Naive thymus-derived CD8-positive, alpha-beta T cell (primary cell): Measurements from ENCODE around the gene ZCCHC4. TPM values are rescaled to one million over a fixed set of nuclear protein-coding genes. Genes with fewer than 3 reads are reported as not detected.

Source experiments
- ATAC-seq, 2 donors: fragments of 150-1000 bp; cut with Tn5 transposase in 1 of 2; sonication (Bioruptor Pico), chemical (Tn5 transposase) in 1 of 2; 1 replicate in 1 of 2; 2 replicates in 1 of 2; pipeline ENCODE4 v1.10.0; 2021; ENCODE audit warnings: mild to moderate bottlenecking in 2 of 2, moderate library complexity in 2 of 2
- POLR2A ChIA-PET: fragments of 350-600 bp; sonication (Branson Sonifier 250); formaldehyde crosslinking; loops from one replicate; lab custom pipeline; 2021; ENCODE audit warnings: antibody characterized with exemption; lab: Charles Lee
- DNase-seq, 10 donors: peaks; one replicate each; pipeline versions ENCODE4 v3.0.0 to v3.0.0-alpha.2; 2020 to 2022
- H3K27ac Mint-ChIP-seq, 10 donors: one replicate each; pipeline ENCODE4 v1.8.0; 2020 to 2022; ENCODE audit warnings: mild to moderate bottlenecking in 10 of 10, mixed read lengths in 10 of 10, moderate library complexity in 4 of 10, inconsistent platforms in 1 of 10
- H3K27me3 Mint-ChIP-seq, 5 donors: one replicate each; pipeline ENCODE4 v1.8.0; 2021 to 2022; ENCODE audit warnings: mixed read lengths in 5 of 5
- H3K36me3 Mint-ChIP-seq, 3 donors: one replicate each; pipeline ENCODE4 v1.8.0; 2020 to 2022; ENCODE audit warnings: mixed read lengths in 3 of 3, mild to moderate bottlenecking in 2 of 3, inconsistent platforms in 1 of 3
- H3K4me1 Mint-ChIP-seq, 4 donors: one replicate each; pipeline ENCODE4 v1.8.0; 2021 to 2022; ENCODE audit warnings: mixed read lengths in 4 of 4
- H3K4me3 Mint-ChIP-seq, 10 donors: one replicate each; pipeline ENCODE4 v1.8.0; 2020 to 2022; ENCODE audit warnings: mild to moderate bottlenecking in 10 of 10, mixed read lengths in 10 of 10, moderate library complexity in 6 of 10, inconsistent platforms in 1 of 10
- H3K9me3 Mint-ChIP-seq, 9 donors: one replicate each; pipeline ENCODE4 v1.8.0; 2020 to 2022; ENCODE audit warnings: mixed read lengths in 9 of 9, mild to moderate bottlenecking in 3 of 9, inconsistent platforms in 1 of 9, moderate library complexity in 1 of 9
- polyA plus RNA-seq, 3 donors: library from polyadenylated mRNA; unstranded; fragments of 300-500 nt; fragmentation: Illumina TruSeq; gene quantifications; one replicate each; pipeline ENCODE4 v1.2.3, GENCODE V29; 2021
- total RNA-seq, 8 experiments: library from RNA in 2 of 8; stranded (reverse) in 2 of 8; gene quantifications; one replicate each; pipeline ENCODE4 v1.2.3 and lab custom pipeline; 2021 to 2026

Gene ZCCHC4
- total and polyA plus RNA-seq, 5 experiments from 2014 or later = 5.9 to 14.6 (median 10.4) TPM

DNA sequence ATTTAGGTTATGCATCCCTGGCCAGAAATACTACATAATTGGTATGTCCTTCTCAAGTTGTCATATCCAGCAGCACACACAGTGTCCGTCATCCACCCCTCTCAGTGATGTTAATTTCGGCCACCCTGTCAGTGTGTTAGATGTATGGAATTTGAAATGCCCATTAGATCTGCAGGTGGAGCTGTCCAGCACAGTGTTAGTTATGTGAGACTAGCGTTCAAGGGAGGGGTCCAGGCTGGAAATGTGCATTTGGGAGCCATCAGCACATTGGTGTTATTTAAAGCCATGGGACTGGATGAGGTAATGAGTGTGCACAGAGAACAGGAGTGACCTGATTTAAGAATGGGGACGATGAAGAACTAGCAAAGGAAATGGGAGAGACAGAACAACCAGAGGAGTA, 86.9 kb downstream of the ZCCHC4 start:
- H3K27me3 Mint-ChIP-seq = no peaks in the 10 kb centered on the region
- peaks cover 0 to 8% (median 2%) of the 10 kb centered on the region in 9 donors for H3K9me3 Mint-ChIP-seq
- no peak overlapping the region for H3K4me3 Mint-ChIP-seq
- no peak for DNase-seq
- no peak for ATAC-seq
- H3K36me3 Mint-ChIP-seq = peaks cover 29 to 93% (median 59%) of the 10 kb centered on the region in 3 donors
- peaks cover 0 to 14% (median 3%) of the 10 kb centered on the region in 4 donors for H3K4me1 Mint-ChIP-seq
- peak overlapping the region in 1 of 10 donors; percentile 58 for H3K27ac Mint-ChIP-seq
- POLR2A ChIA-PET = no interaction called here

DNA sequence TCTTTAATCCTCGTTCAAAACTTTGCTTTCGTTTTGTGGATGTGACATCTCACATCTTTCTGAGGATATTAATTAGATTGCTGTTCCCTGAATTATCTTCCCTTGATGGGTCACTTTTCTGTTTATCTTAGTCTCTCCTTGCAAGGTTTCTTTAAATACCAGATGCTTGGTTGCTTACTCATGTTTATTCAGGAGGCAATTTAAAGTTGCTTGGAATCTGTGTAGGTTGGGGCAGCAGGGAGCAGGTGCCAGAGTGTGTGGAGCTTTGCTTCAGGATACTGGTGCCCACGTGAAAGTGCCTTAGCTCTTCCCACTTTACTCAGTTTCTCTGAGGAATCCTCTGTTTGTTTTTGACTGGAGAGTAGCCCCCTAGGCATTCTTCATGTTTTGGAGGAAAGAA, 88.5 kb downstream of the ZCCHC4 start:
- Mint-ChIP-seq H3K4me3 (no peak overlapping the region), H3K27me3 (no peaks in the 10 kb centered on the region), H3K9me3 (peaks cover 0 to 8% (median 2%) of the 10 kb centered on the region in 9 donors), H3K27ac (peak overlapping the region in 1 of 10 donors; percentile 58), H3K36me3 (peaks cover 26 to 92% (median 46%) of the 10 kb centered on the region in 3 donors), H3K4me1 (peaks cover 0 to 17% (median 3%) of the 10 kb centered on the region in 4 donors)
- DNase-seq = no peak
- POLR2A ChIA-PET = no interaction called here
- no peak for ATAC-seq

DNA sequence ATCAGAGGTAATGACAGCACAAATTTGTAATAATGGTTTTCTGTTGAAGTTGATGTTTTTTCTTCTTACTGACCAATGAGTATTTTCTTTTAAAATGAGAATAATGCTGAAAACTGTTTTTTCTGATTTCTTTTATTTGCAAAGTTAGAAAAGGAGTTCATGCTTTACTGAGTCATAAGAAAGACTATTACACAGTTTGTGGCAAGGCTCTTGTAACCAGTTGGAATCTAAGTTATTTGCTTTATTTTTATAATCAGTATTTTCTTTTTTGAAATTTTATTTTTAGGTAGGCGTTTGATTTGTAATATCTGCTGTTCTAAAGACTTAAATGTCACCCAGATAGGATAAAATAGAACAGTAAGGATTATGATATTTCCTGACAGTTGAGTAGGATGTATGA, 89.9 kb downstream of the ZCCHC4 start:
- H3K4me1 Mint-ChIP-seq = peaks cover 0 to 17% (median 3%) of the 10 kb centered on the region in 4 donors
- H3K9me3 Mint-ChIP-seq = peaks cover 0 to under 1% (median 0%) of the 10 kb centered on the region in 9 donors
- H3K27me3 Mint-ChIP-seq = no peaks in the 10 kb centered on the region
- H3K36me3 Mint-ChIP-seq = peaks cover 11 to 92% (median 36%) of the 10 kb centered on the region in 3 donors
- POLR2A ChIA-PET = no interaction called here
- DNase-seq (no peak), ATAC-seq (no peak)
- H3K27ac Mint-ChIP-seq = no peak overlapping the region
- no peak overlapping the region for H3K4me3 Mint-ChIP-seq

DNA sequence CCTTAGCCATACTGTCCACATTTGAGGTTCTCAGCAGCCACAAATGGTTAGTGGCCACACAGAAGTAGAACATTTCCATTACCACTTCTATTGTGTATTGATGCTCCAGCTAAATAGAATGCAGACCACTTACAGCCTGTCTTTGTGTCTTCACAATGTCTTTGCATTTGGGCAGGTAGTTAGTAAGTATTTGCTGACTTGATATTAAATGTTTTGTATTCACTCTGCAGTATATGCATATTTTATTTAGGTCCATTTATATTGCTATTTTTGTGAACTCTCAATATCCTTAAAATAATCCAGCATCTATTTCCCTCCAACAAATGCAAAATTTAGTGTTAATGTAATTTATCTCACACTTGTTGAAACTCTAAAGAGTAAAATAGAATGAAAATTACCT, 91.1 kb downstream of the ZCCHC4 start:
- no peak overlapping the region for H3K4me3 Mint-ChIP-seq
- peaks cover 0 to 11% (median 3%) of the 10 kb centered on the region in 4 donors for H3K4me1 Mint-ChIP-seq
- H3K27ac Mint-ChIP-seq = no peak overlapping the region
- POLR2A ChIA-PET = no interaction called here
- H3K9me3 Mint-ChIP-seq = no peaks in the 10 kb centered on the region
- no peak for ATAC-seq
- H3K36me3 Mint-ChIP-seq = peaks cover 10 to 90% (median 36%) of the 10 kb centered on the region in 3 donors
- no peaks in the 10 kb centered on the region for H3K27me3 Mint-ChIP-seq
- DNase-seq = no peak

DNA sequence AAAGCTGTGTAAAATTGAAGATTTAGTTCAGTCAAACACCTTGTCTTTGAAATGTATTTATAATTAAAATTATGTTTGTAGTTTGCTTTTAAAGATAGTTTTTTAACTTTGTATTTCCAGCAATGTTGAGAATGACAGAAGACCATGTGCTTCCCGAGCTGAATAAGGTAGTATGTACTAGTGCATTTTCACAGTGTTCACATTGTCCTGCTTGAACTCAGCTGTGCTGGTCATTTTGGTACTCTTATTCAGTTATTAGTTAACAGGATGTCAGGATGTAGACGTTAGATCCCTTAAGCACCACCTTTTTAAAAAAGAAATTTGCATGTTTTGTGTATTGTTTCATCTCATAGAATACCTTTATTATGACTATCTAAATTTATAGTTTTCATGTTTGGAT, 92.9 kb downstream of the ZCCHC4 start:
- H3K4me1 Mint-ChIP-seq = peaks cover 0 to 3% (median 0%) of the 10 kb centered on the region in 4 donors
- no peak overlapping the region for H3K4me3 Mint-ChIP-seq
- peaks cover 5 to 92% (median 39%) of the 10 kb centered on the region in 3 donors for H3K36me3 Mint-ChIP-seq
- H3K9me3 Mint-ChIP-seq = no peaks in the 10 kb centered on the region
- H3K27me3 Mint-ChIP-seq = no peaks in the 10 kb centered on the region
- ATAC-seq (no peak), DNase-seq (no peak)
- no peak overlapping the region for H3K27ac Mint-ChIP-seq
- POLR2A ChIA-PET = no interaction called here

DNA sequence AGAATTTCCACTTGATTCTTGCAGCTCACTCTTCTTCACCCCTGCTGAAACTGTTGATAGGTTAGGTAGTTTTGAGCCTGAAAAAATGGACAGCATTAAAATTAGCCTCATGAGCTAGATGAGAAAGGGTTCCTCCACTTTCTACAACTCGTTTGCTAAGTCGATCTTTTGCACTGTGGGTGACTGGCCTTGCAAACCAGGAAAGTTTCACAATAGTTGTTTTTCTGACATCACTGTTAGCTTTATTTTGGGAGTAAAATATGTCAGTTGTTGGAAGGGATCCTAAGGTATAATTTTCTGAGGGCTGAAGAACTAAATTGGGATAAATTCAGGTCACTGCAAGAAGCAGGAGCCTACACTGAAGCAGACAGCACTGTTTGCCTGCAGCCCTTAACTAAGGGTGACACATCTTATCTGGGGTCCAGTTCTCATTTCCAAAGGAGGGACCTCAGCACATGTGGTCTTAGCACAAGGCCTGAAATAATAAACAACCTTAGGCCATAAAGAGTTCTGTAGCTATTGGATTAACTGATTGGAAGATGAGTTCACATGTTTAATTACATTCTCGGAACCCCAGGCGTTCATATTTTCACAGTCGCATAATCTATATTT, 93.6 kb downstream of the ZCCHC4 start:
- H3K36me3 Mint-ChIP-seq = peaks cover 10 to 92% (median 44%) of the 10 kb centered on the region in 3 donors
- no peak overlapping the region for H3K4me3 Mint-ChIP-seq
- ATAC-seq = no peak
- H3K27ac Mint-ChIP-seq = peak overlapping the region in 2 of 10 donors; percentile 19 to 21
- peaks cover 0 to 3% (median 0%) of the 10 kb centered on the region in 4 donors for H3K4me1 Mint-ChIP-seq
- H3K9me3 Mint-ChIP-seq = no peaks in the 10 kb centered on the region
- POLR2A ChIA-PET = no interaction called here
- H3K27me3 Mint-ChIP-seq = no peaks in the 10 kb centered on the region
- DNase-seq = no peak

DNA sequence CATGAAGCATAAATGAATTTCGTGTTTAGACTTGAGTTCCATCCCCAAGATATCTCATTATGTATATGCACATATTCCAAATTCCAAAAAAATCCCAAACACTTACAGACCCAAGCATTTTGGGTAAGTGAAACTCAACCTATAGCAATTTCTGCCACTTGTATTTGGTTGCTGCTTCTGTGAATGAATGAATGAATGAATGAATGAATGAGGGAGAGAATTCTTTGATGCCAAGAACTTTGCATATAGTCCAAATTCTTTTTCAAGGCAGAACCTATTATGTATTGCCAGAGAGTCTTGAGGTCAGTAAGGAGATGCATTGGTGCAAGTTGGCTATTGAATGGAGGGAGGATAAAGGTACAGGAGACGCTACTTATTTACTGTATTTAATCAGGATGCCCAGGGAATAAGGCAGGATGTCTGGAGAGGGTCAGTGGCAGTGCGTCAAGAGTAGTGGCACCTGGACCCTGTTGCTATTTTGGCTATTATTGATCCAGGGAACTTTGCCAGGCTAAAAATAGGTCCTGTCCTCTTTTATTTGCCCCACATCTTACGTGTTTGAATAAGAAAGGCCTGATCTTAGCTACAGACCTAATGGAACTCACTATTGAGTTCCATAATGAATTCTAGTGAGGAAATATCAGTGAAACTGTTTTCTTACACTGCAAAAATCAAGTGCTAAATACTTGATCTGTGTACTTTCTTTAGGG, 98.4 kb downstream of the ZCCHC4 start:
- no peak for ATAC-seq
- no peak overlapping the region for H3K4me3 Mint-ChIP-seq
- no peaks in the 10 kb centered on the region for H3K4me1 Mint-ChIP-seq
- no peak for DNase-seq
- H3K36me3 Mint-ChIP-seq = peaks cover 7 to 95% (median 49%) of the 10 kb centered on the region in 3 donors
- H3K27me3 Mint-ChIP-seq = no peaks in the 10 kb centered on the region
- H3K9me3 Mint-ChIP-seq = no peaks in the 10 kb centered on the region
- H3K27ac Mint-ChIP-seq = no peak overlapping the region
- POLR2A ChIA-PET = no interaction called here

DNA sequence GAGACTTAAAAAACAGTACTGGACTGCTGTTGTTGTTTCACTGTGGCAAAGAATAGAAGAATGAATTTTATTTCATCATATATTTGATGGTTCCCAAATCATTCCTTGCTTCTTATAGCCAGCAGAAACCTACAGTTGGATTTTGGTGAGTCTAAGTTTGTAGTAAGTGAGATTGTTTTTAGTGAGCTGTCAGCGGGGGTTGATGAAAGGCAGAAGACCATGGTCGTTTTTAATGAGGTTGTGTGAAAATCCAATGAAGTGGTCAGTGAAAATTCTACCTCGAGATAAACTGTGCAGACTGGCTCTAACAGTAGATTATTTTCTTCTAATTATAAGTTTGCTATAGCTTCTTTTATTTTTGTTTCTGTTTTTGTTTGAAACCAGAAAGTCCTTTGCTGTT, 100.7 kb downstream of the ZCCHC4 start:
- H3K27me3 Mint-ChIP-seq = no peaks in the 10 kb centered on the region
- ATAC-seq = no peak
- DNase-seq = no peak
- no peak overlapping the region for H3K4me3 Mint-ChIP-seq
- no peaks in the 10 kb centered on the region for H3K4me1 Mint-ChIP-seq
- POLR2A ChIA-PET = interaction anchor here (0.6 kb wide), 1 partner anchor 95 kb away, joined by 3 read pairs; no protein-coding TSS in a partner anchor
- no peaks in the 10 kb centered on the region for H3K9me3 Mint-ChIP-seq
- peaks cover 7 to 94% (median 45%) of the 10 kb centered on the region in 3 donors for H3K36me3 Mint-ChIP-seq
- H3K27ac Mint-ChIP-seq = peak overlapping the region in 1 of 10 donors; percentile 50

DNA sequence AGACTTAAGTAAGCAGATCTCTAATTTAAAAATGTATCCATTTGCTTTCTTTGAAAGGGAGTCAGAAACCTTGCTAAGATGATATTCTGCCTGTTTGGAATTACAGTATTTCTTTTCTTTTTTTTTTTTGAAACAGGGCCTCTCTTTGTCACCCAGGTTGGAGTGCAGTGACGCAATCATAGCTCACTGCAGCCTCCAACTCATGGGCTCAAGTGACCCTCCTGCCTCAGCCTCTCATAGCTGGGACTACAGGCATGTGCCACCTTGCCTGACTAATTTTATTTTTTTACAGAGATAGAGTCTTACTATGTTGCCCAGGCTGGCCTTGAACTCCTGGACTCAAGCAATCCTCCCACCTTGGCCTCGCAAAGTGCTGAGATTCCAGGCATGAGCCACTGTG, 104.4 kb downstream of the ZCCHC4 start:
- no peaks in the 10 kb centered on the region for H3K4me1 Mint-ChIP-seq
- H3K36me3 Mint-ChIP-seq = peaks cover 0 to 73% (median 23%) of the 10 kb centered on the region in 3 donors
- H3K27ac Mint-ChIP-seq = peak overlapping the region in 1 of 10 donors; percentile 66
- no peaks in the 10 kb centered on the region for H3K9me3 Mint-ChIP-seq
- POLR2A ChIA-PET = no interaction called here
- DNase-seq (no peak), ATAC-seq (no peak)
- no peaks in the 10 kb centered on the region for H3K27me3 Mint-ChIP-seq
- H3K4me3 Mint-ChIP-seq = no peak overlapping the region

Other genes with a start within 250 kb of the ZCCHC4 start
- 10 to 100 TPM; 16.9 to 17.2 TPM for gene SEPSECS, start 152.3 kb upstream of the ZCCHC4 start, total RNA-seq
- 1 to 10 TPM; 1.7 to 2.3 (median 2.0) TPM for gene SEPSECS, start 152.3 kb upstream of the ZCCHC4 start, polyA plus RNA-seq
- gene PI4K2B, start 78.7 kb upstream of the ZCCHC4 start, total RNA-seq = 10 to 100 TPM; 13.2 to 14.4 TPM
- 1 to 10 TPM; 6.8 to 8.6 (median 7.0) TPM for gene PI4K2B, start 78.7 kb upstream of the ZCCHC4 start, polyA plus RNA-seq
- 10 to 100 TPM; 54.9 to 55.8 TPM for gene ANAPC4, start 64.5 kb downstream of the ZCCHC4 start, total RNA-seq
- 10 to 100 TPM; 16.3 to 19.1 (median 17.6) TPM for gene ANAPC4, start 64.5 kb downstream of the ZCCHC4 start, polyA plus RNA-seq